ENCODE data around the gene SUMO2.

SUMO2 gene

GRCh38 chr17:75182569-75183436 is at the start of gene SUMO2:
Gene SUMO2 (minus strand): TSS chr17:75182959. CDS start chr17:75182834, 125 bp downstream.
- TF ChIP-seq CTCF (IDR thresholded peaks at IDR 0.05; ENCODE audit: low read depth, low read length, missing control alignments), result peak; percentile 25
- peak; percentile 84 for DNase-seq (ENCODE audit: low read depth)
- in situ Hi-C loops (cut with HindIII; ENCODE audit: low sequenced_read_pairs), result no loop called here
- peak within 1 kb of the TSS; percentile 82 for H3K4me3 ChIP-seq (ENCODE audit: low read depth, low read length)

GRCh38 chr17:75231741-75232464 is 49.1 kb upstream of the SUMO2 start:
- in situ Hi-C loops (cut with HindIII; ENCODE audit: low sequenced_read_pairs), result no loop called here
- no peak for DNase-seq (ENCODE audit: low read depth)
- H3K4me3 ChIP-seq (ENCODE audit: low read depth, low read length), result no peak overlapping the region
- no peak for TF ChIP-seq CTCF (IDR thresholded peaks at IDR 0.05; ENCODE audit: low read depth, low read length, missing control alignments)

- in situ Hi-C loops (cut with HindIII; ENCODE audit: low sequenced_read_pairs), result no loop called here
- no peak overlapping the region for H3K4me3 ChIP-seq (ENCODE audit: low read depth, low read length)
- no peak for TF ChIP-seq CTCF (IDR thresholded peaks at IDR 0.05; ENCODE audit: low read depth, low read length, missing control alignments)
- no peak for DNase-seq (ENCODE audit: low read depth)
These were observed 48.3 kb upstream of the SUMO2 start for GRCh38 chr17:75231071-75231470.

- H3K4me3 ChIP-seq (ENCODE audit: low read depth, low read length), result no peak overlapping the region
- DNase-seq (ENCODE audit: low read depth), result no peak
- TF ChIP-seq CTCF (IDR thresholded peaks at IDR 0.05; ENCODE audit: low read depth, low read length, missing control alignments), result no peak
- in situ Hi-C loops (cut with HindIII; ENCODE audit: low sequenced_read_pairs), result no loop called here
These were observed 46.1 kb upstream of the SUMO2 start for GRCh38 chr17:75228847-75229246.

GRCh38 chr17:75228305-75228704 is 45.5 kb upstream of the SUMO2 start:
- H3K4me3 ChIP-seq (ENCODE audit: low read depth, low read length), result no peak overlapping the region
- TF ChIP-seq CTCF (IDR thresholded peaks at IDR 0.05; ENCODE audit: low read depth, low read length, missing control alignments), result no peak
- no peak for DNase-seq (ENCODE audit: low read depth)
- in situ Hi-C loops (cut with HindIII; ENCODE audit: low sequenced_read_pairs), result no loop called here

- DNase-seq (ENCODE audit: low read depth), result no peak
- no peak overlapping the region for H3K4me3 ChIP-seq (ENCODE audit: low read depth, low read length)
- in situ Hi-C loops (cut with HindIII; ENCODE audit: low sequenced_read_pairs), result no loop called here
- no peak for TF ChIP-seq CTCF (IDR thresholded peaks at IDR 0.05; ENCODE audit: low read depth, low read length, missing control alignments)
These were observed 45.0 kb upstream of the SUMO2 start for GRCh38 chr17:75227729-75228128.

All from astrocyte of the cerebellum (primary cell).